Activated CD8-positive, alpha-beta memory T cell treated with anti-CD3 and anti-CD28 coated beads, Interleukin-2, amount 50 U/mL, for 48 hours (primary cell): ENCODE measurements around the gene DNM3.
"Not testable (repeated sequence)": the region's sequence is repeated elsewhere in the genome, so short reads cannot be mapped to it uniquely, and the experiment has no call there.

Experiments used
- DNase-seq: peaks from one replicate; pipeline ENCODE4 v3.0.0-alpha.2; 2020

DNM3 gene

DNA sequence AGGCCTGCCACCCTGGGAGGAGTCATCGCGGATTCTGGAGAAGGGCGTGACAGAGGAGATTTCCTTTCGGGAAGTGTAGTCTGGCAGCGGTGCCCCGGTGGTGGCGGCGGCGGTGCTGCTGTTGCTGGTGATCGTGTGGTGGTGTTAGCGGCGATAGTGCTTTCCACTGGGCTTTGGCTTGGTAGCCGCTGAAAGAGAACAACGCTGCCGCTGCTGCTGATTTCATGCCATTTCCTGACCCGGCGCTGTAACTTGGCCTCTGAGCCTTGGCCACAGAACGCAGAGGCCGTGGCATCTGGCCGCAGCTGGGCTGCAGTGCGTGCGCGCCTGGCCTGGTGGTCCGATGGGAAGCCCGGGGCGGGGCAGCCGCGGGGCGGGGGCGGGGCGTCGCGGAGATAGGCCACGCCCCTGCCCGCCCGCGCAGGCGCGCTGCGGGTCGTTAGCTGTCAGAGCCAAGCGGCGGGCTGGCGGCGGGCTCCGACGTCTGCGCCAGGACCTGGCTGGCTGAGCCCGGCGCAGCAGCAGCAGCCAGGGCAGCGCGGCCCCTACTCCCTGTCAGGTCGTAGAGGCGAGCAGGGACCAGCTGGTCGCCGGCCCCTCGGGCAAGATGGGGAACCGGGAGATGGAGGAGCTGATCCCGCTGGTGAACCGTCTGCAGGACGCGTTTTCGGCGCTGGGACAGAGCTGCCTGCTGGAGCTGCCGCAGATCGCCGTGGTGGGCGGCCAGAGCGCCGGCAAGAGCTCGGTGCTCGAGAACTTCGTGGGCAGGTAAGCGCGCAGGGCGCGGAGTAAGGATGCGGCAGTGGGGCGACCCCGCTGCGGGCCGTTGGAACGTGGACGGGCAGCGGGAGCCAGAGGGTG is at the start of gene DNM3:
Gene DNM3, plus strand, starts transcription at position 449 of the 861 bp plus-strand sequence. Its CDS starts 159 bp downstream, at position 608.
- DNase-seq: peak; percentile 92

DNA sequence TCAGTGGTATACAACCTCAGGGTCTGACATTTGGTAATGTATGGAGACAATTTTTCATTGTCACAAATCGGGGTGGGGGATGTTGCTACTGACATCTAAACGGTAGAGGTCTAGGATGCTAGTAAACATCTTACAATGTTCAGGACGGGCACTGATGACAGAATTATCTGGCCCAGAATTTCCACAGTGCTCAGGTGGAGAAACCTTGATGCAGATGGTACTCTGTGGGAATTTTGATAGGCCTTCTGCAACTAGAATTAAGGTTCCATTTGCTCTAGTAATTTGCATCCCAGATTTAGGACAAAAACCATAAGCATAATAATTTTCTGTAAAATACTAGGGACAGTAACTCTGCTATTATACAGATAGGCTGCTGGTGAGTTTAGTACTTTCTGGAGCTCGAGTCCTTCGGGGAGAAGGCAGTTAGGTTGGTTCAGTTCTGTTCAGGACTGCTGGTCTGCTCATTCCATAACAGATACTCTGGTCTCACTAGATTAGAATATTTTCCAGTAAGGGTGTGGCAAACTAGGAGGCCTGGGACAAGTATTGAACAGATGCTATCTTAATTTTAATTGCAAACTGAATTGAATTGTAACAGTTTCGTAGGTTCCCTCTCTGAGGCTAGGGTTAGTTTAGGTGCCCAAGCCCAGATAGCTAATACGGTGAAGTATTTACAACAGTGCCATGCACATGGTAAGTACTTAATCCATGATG is 48.5 kb upstream of the DNM3 start:
- DNase-seq: no peak

DNA sequence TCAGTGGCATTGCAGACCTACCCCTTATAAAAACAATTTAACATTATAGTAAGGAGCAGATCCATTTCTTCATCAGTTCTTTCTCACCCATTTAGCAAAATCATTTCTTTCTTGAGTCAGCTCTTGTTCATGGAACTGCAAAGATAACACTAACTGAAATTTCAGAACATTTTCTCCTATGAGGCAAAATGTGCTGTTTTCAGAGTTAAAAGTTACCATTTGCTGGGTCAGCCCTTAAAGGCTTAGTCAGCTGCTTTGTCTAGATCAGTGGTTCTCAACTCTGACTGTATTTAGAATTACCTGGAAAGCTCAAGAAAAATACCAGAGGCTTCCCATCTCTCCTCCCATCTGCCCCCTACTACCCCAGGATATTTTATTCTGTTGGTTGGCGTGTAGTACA is 47.7 kb upstream of the DNM3 start:
- no peak for DNase-seq

DNA sequence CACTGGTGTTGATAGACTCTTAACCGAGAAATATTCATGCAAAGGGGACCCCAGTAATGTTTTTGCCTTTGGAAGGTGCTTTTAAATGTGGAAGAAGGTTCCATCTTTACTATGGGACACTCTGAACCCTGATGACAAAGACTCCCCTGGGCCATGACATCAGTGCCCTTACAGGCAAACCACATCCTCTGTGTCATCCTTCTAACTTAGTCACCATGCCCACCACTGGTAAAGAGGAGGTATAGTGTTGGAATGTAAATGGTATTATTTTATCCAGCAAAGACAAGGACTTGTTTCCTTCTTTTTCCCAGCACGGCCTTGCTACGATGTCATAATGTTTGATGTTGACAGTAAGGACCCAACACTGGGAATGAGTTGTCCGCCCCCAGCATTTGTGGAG is 47.2 kb upstream of the DNM3 start:
- no peak for DNase-seq

DNA sequence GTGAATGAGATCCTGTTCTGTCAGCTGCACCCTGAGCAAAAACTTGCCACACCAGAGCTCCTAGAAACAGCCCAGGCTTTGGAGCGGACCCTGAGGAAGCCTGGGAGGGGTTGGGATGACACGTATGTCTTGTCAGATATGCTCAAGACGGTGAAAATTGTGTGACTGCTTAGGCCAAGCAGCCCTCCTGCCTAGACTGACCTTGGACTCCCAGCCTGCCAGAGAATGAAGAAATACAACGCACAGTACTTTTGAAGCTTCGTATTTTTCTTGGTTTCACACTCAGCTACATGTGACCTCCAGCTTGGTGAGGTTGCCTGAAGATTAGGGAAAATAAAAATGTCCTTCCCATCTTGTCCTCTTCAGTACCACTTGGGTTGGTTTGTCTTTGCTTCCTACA is 44.7 kb upstream of the DNM3 start:
- no peak for DNase-seq

DNA sequence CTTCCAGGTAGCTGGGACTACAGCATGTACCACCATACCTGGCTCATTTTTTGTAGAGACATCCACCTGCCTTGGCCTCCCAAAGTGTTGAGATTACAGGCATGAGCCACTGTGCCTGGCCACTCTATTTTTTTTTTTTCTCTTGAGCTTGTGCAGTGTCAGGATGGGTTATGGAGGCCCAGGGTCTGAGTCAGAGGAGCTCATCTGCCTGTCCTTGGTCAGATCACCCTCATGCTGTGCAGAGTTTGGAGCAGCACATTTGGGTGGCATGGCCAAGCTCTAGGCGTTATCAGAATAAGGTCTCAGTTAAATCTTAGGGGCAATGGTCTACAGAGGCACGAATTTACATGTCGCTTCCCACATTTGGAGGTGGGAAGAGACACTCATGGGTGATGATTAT is 43.0 kb upstream of the DNM3 start:
- no peak for DNase-seq

DNA sequence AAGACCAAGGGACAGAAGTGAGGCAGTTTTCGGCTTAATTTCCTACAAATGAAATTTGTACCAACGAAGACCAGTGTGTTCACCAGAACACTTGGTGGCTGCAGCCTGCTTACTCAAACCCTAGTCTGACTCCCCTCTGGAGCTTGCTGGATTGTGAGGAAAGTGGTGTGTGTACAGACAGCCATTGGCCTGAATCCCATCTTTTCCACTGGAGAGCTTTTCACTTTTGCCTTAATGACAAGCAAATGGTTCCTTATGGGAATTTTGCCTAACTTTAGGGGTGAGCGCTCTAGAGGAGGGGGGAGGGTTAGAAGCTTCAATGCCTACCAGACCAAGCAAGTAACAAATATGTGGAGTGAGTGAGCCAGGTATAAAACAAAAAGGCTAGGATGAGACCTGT is 42.5 kb upstream of the DNM3 start:
- DNase-seq: no peak

DNA sequence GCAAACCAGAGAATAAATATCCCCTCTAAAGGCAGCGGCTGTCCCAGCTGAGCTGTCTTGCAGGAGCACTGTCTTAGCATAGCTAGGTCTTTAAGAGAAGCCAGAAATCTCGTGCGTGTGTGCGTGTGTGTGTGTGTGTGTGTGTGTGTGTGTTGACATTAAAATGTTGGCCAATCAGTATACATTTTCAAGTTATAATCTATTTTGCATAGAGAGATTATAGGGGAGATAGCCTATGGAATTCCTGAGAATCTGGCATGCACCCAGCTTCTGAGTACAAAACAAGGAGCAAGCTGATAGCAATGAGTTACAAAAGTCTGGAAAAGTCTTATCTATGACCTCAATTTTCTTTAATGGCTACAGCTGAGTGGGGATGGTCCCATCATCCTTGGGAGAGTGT is 42.1 kb upstream of the DNM3 start:
- no peak for DNase-seq

DNA sequence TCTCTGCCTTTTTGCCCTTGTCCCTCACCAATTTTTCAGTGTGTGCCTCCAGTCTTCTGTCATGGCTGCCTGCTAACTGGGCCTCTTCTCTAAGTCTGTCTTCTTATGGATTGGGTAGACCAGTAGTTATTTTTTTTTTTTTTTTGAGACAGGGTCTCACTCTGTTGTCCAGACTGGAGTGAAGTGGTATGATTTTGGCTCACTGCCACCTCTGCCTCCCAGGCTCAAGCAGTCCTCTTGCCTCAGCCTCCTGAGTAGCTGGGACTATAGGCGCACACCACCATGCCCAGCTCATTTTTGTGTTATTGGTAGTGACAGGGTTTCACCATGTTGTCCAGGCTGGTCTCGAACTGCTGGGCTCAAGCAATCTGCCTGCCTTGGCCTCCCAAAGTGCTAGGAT is 41.6 kb upstream of the DNM3 start:
- not testable (repeated sequence) for DNase-seq

DNA sequence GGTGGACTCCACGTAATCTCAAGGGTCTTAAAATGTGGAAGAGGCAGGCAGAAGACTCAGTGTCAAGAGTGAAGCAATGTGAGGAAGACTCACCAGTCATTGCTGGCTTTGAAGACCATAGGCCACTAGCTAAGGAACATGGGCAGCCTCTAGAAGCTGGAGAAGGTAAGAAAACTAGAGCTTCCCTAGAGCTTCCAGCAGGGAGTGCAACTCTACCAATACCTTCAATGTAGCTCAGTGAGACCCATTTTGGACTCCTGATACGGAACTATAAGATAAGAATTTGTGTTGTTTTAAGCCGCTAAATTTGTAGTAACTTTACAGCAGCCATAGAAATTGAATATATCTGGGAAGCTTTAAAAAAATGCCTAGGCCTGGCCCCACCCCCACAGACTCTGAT is 41.0 kb upstream of the DNM3 start:
- no peak for DNase-seq

DNA sequence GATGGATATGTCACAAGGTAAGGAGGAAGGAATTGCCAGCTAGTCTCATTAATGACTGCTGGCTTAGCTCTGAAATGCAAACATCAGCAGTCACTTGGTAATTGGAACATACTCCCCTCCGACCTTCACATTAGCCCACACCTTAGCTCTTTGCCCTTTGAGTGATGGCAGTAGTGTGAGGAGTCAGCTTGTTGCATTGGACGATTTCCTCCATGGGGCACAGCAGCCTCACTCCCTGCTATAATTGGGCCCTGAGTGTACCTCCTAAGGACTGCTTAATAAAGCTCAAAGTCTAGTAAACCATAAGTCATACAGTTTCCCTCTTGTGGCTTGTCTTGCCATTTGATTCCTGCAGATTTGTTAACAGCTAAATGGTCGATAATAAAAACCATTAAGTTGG is 40.4 kb upstream of the DNM3 start:
- DNase-seq: no peak

DNA sequence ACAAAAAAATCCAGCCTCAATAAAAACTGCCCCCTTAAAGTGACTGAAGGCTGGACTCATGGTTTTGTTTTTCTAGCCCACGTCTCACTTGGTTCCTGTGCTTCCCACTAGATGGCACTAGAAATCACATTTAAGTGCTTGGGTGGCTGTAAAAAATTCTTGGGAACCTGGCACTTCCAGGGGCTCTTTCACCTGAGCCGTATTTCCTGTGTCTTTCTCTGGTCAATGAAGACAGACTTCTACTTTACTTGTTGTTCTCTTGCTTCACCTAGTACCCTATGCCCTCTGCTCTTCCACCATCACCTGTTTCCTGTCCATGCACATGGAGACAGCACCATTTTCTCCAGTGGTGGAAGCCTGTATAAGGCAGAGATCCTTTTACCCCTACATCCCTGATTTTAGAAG is 39.8 kb upstream of the DNM3 start:
- DNase-seq: no peak

DNA sequence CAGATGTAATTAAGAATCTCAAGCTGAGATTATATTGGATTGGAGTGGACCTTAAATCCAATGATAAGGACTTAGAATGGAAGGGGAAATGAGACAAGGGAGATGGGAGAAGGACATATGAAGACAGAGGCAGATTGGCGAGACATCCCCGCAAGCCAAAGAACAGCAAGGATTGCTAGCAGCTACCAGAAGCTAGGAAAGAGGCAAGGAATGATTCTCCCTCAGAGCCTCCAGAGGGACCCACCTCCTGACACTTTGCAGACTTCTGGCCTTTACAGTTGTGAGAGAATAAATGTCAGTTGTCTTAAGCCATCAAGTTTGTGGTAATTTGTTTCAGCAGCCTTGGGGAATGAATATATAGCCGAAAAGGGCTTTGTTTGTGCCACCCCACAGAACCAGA is 39.1 kb upstream of the DNM3 start:
- DNase-seq: no peak

DNA sequence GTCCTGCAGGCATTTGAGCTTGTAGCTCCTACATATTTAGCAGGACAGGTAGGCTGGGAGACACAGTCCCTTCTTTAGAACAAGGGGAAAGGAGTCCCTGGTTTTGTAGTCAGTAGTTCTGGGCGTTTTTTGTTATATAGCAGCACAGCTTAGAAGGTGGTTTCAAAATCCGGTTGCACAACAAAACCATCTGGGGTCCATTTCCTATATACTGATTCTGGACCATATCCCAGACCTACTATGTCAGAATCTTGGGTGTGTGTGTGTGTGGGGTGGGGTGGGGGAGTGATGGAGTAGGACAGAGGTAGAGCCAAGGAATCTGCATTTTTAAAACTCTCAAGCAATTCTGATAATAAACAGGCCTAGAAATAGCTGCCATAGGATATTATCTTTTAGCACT is 38.3 kb upstream of the DNM3 start:
- DNase-seq: no peak

DNA sequence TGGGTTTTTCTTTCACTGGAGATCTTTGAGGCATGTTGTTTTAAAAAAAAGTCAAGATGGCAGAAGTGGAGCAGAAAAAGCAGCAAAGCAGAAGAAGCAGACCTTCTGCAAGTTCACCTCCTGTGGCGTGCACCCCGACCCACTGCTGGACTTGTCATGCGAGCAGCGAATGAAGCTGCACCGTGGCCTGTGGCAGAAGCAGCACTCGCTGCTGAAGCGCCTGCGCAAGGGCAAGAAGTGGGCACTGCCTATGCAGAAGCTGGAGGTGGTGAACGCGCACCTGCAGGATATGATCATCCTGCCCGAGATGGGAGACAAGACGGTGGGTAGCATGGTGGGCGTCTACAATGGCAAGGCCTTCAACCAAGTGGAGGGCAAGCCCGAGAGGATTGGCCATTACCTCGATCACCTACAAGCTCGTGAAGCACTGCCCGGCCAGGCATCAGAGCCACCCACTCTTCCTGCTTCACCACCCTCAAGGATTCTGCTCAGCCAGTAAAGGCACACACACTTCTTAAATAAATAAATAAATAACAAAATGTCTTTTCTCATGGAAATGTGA is 37.8 kb upstream of the DNM3 start:
- DNase-seq: no peak

DNA sequence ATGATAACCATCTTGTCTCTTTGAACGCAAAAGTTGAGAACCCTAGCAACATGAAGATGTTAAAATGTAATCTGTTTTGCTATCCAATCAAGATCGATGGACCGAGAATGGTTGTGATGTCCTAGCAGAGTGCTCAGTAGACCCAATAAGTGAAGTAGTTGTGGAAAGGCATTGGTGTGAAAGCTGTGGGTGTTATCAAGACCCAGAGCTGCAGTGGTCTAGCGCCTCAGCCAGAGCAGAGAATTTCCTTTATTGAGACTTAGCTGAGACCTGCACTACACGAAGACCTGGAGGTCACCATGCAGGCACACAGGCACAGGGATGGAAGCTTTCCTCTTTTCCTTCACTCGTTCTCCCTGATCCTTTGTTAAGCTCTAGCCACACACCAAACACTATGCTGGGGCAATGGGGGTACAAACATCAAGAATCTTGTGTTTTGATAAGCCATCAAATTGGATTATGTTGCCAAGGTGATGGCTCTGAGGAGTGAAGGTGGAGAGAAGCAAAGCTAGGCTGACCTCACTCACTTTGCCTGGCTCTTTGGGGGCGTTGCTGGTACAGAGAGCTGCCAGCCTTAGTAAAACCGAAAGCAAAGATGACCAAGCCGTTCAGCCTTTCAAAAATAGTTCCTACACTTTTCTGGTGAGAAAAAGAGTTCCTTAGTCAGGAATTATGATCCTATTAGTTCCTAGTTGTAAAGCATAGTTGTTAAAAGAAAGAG is 35.7 kb upstream of the DNM3 start:
- DNase-seq: no peak

DNA sequence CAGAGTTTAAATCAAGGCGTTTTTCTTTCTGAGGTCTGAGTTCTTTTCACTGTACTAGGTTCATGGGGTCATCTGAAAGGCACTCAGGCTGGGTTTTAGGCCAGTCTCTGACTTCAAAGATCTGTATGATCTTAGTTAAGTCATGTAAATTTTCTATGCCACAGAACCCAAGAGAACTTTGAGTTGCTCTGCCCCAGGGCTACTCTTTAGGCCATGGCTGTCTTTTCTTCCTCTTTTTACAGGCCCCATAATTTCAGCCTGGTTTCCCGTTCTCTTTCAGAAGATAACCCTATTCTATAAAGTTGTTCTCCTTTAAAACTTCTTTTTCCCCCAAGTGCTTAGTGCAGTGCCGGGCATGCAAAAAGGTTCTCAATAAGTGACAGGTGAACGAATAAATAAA is 33.7 kb upstream of the DNM3 start:
- DNase-seq: no peak

DNA sequence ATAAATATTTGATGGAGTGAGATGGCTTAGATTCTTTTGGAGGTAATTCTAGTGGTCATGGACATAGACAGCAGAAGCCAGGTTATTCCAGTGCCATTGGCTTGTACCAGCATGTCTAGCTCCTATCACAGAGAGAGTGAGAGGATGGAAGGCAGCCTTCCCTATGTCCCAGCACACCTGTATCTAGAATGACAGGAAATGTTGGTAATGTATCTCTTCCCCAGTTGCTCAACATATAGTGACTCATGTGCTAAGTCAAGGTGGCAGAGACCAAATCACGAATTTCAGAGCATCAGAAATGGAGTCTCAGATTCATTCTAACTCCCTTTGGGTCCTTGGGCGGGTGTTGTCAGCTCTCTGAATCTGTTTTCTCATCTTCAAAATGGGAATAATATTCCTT is 31.5 kb upstream of the DNM3 start:
- DNase-seq: no peak

DNA sequence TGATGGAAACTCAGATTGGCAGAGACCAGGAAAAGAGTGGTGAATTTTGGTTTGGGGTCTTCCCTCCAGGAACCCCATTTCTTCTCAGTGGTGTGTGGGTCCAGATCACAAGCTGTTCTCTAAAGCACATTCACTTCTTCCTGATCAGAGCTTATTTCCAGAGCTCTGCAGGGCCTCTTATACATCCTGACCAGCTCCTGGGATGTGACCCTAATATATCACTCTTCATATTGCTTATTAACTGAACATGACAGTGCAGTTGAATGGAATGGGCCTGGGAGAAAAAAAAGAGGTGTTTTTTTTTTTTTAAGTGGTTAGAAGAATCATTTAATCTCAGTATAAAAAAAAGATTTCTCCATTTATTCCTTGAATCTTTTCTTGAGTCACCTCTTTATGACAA is 29.6 kb upstream of the DNM3 start:
- no peak for DNase-seq

DNA sequence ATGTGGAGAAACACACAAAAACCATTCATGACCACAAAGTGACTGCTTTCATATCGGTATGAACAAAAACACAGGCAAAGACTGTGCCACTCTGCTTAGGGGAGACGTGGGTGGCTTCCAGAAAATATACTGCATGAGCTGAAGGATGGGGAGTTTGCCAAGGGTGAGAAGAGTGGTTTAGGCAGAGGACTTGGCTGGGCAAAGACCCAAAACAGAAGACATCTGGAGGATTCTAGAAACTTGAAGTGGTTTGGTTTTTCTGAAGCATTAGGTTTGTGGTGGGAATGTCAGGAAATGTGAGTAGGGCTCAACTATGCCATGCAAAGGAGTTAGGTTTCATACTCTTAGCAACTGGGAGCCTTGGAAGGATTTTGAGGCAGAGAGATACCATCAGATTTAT is 26.6 kb upstream of the DNM3 start:
- no peak for DNase-seq

DNA sequence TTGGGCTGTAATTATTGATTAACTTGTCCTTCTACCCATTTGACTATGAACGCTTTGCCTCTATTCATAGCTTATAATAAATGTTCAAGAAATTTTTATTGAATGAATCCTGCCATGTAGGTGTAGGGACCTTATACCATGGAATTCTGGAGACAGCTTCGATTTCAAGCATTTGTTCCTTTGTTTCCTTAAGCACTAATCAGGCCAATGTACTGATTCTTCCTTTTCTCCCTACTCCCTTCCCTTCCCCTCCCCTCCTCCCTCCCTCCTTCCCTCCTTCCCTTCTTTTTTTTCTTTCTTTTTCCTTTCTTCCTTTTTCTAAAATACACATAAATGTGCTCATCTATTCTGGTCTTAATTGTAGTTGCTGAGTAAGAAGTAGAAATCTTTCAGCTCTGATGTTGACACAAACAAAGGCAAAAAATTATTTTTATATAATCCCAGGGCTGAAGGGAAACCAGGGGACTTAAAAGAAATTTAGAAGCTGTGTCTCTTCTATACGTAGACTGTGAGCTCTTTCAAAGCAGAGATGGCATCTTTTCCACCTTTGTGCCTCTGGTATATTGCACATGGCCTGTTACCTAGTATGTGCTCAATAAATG is 24.9 kb upstream of the DNM3 start:
- no peak for DNase-seq

DNA sequence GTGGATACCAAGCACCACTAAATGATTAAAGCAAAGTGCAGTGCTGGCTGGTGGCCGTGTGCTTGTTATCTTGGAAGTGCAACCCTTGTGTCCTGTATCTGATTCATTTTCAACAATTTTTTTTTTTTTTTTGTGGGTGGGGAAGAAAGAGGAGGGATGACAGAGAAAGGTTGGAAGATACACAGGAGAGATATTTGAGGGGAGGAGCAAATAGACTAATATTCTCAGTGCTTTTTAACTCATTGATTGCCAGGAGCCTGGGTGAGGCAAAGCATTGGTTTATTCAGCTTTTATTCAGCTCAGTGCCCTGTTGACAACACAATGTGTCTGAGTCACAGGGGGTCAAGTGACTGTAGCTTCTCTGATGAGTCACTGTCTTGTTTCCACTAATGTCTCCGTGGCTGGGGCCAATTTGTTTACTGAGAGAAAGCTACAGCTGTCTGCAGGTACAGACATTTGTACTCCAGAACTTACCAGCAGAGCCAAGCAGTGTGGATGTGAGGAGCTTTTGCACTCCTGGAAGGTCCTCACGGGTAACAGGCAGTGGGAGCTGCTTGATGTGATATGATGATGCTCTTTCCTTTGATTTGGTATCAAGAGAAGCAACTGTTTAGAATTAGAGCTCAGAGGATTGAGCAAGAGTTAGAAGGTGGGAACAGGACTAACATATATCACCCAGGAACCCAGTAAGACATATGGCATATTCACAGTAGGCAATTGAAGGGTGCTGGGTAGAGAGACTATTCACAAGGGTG is 23.6 kb upstream of the DNM3 start:
- DNase-seq: peak; percentile 57
